NOMO-1 treated with dmso at 0.1 percent for 144 hours (cell line): ENCODE results near the gene TMEM92.
"Not testable (repeated sequence)": the region's sequence is repeated elsewhere in the genome, so short reads cannot be mapped to it uniquely, and the experiment has no call there.

Experiments used
- DNase-seq: peaks from one replicate; lab custom pipeline; 2025; ENCODE audit not compliant: unreplicated experiment; lab: John Stamatoyannopoulos, UW

Gene TMEM92

DNA sequence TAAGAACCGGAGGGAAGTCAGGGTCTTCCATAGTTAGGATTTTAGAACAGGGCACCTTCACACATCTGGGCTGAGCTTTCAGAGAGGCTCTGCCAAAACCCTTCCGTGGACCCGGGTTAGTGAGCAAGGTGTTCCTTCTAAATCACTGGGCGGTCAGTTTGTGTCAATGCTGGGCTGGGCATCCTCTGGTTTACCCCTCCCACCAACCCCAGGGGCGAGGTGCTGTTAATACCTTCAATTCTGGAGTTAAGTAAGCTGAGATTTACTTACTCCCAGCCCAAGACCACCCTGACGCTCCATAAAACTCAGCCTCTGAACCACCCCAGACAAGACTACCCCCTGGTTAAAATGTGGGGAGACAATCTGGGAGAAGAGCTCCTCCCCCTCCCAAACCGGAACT is 1.0 kb downstream of the TMEM92 start:
- no peak for DNase-seq

DNA sequence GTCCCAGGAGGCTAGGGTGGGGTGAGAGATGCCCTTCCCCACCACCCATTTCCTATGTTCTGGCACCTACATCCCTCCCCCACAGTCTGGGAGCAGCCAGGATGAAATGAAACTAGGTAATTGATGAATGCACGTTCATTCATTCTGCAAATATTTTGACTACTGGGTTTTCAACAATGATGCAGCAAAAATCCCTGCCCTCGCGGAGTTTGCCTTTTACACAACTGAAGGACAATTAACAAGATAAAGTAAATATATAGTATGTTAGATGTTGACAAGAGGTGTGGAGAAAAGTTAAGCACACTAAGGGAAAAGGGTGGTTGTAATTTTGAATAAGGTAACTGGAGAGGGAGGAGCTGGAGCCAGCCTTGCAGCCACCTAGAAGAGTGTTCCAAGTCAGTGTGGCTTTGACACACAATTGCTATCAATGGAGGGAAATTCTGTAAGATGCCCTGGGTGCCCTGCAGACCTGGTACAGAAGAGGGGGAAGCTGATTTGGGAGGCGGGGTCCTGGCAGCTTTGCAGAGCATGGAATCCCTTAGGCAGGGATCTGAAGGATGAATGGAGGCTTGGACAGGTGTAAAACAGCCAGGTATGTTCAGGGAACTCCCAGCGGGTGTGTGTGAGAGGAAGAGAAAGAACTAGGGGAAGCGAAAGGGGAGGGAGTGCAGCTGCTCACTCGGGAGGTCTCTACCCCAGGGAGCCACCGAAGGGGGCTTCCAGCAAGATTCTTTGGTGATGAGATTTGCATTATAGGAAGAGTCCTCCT is 2.5 kb downstream of the TMEM92 start:
- no peak for DNase-seq

DNA sequence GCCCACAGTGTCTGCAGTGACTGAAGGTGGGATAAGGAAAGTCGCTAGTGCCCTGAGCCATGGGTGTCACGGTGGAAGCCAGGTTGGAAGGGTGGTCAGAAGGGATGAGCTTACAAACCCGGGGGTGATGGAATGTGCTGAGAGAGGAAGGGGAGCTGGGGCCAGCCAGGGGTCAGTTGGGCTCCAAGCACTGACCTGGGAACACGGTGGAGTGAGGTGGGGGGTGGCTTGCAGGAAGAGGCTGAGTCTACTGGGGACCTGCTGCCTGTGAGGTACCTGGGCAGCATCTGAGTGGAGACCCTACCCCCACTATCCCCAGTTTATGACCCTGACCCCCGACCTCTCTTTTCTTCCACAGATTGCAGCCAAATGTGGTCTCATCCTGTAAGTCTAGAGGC is 3.1 kb downstream of the TMEM92 start:
- no peak for DNase-seq

DNA sequence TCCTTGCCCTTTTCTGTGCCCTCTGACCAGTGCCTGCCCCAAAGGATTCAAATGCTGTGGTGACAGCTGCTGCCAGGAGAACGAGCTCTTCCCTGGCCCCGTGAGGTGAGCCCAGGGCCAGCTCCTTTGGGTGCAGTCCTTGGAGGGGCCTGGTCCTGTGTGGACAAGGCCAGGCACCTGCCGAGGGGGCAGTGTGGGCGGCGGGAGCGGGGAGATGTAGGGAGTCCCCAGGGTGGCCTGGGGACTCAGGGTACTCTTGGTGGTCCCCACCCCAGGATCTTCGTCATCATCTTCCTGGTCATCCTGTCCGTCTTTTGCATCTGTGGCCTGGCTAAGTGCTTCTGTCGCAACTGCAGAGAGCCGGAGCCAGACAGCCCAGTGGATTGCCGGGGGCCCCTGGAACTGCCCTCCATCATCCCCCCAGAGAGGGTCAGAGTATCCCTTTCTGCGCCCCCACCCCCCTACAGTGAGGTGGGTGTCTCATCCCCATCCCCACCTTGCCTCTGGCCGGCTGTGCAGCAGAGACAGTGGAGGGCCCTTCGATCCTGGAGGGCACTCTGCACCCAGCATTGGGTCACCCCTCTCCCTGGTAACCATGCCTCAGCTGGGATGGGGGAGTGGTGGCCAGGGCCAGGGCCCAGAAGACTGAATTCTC is 4.4 kb downstream of the TMEM92 start:
- DNase-seq = no peak

DNA sequence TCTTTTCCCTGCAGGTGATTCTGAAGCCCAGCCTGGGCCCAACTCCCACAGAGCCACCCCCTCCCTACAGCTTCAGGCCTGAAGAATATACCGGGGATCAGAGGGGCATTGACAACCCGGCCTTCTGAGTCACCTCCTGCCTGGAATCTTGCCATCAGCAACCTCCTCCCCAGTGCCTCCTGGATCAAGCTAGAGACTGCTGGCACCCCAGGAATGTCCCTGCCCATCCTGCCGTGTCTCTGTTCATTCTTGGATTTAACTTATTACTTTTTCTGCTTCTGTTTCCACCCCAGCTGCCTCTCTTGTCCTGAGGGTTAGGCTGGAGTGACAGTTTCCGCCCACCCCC is 4.9 kb downstream of the TMEM92 start:
- DNase-seq = no peak

DNA sequence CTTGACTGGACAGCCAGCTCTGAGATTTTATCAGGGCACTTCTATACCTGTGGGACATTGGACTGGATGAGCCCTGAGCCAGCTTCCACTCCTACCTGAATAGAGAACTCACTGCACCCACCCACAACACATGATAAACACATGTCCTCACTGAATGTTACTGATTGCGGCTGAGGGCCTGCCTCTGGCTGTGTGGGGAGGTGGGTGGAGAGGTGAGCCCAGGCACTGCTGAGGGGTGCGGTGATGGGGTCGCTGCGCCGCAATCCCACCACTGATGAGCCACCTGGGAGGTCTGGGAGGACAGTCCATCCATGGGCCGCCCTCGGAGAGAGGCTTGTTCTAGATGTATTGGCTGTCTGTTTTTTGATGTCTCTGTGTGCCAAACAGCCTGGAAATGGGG is 5.4 kb downstream of the TMEM92 start:
- no peak for DNase-seq

DNA sequence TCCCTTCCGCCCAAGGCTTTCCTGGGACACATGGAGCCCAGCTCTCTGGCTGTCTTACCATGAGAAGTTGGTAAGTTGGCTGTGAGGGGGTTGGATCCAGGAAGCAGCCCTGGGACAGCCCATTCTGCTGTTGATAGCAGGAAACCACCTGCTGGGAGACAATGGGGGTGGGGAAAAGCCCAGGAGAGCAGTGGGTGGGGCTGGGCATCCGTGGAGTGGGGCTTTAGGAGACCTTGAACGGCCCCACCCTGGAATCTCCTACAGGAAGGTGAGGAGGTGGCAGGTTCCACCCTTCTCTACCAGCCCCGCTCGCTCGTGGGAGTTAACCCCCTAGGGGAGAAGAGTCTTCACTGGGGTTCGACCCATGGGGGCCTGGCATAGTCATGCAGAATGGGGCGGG is 5.8 kb downstream of the TMEM92 start:
- no peak for DNase-seq

DNA sequence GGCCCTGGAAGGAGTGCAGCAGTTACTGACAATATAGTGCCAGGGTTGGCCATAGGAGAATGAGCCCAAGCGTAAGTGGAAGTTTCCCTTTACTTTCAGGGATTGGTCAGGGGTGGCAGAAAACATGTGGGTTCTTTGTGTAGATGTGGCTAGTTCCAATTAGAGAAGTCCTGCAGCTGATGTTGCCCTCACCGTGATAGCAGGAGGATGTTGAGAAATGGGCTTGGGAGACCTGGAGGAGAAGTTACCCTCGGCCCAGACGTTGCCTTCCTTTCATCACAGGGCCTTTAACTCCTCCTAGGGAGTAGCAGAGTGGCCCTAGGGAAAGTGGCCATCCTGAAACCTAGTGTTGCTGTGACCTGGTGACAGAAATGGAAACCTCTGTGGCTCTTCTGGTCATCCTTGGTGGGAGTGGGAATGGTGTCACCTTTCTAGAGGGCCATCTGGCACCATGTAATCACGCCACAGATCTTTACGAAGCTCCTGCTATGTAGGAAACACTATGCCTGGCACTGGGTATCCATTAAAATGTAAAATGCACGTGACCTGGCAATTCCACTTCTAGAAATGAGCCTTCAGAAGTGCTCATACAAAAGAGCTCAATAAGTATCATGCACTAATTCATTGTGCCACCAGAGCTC is 6.7 kb downstream of the TMEM92 start:
- peak; percentile 11 for DNase-seq

DNA sequence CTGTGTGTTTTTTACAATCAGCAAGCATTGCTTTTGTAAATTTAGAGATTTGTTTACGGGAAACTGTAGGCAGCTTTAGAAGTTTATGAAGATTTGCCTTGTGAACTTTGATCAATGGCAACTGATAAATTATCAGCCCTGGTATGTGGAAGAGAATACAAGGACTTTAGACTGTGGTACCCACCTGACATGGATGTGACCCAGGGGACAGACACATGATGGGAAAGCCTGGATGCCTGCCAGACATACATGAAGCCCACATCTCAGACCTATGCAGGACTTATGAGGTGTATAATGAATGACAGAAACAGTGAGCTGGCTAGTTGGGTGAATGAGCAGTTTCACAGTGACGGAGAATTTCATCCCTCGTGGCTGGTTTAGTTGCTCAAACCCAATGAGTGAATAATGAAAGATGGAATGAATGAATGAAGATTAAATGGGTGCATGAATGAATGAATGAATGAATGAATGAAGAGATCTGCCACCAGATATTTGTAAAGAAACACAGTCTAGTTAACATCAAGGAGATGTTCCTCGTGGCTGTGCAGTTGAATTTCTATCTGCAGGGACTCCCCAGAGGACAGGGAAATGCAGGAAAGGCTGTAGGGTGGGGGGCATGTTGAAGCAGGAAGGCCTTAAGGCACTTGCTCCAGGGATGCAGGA is 7.6 kb downstream of the TMEM92 start:
- no peak for DNase-seq

DNA sequence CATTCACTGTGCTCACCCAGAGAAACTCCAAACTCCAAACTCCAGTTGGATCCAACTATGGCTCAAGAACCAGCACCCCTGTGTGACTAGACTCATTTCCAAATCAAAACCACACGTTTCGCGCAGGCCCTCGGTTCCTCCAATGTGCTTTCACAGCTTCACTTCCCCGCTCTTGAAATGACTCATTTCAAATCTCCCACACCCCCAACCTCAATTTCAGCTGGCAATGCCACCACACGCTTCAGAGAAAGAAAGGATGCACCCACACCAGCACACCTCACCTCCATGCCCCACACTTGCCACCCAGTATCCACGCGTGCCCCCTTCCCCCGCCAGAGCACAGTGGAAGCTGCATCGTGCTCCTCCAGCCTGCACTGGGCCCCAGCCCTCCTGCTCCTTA is 9.0 kb downstream of the TMEM92 start:
- DNase-seq = peak; percentile 57

DNA sequence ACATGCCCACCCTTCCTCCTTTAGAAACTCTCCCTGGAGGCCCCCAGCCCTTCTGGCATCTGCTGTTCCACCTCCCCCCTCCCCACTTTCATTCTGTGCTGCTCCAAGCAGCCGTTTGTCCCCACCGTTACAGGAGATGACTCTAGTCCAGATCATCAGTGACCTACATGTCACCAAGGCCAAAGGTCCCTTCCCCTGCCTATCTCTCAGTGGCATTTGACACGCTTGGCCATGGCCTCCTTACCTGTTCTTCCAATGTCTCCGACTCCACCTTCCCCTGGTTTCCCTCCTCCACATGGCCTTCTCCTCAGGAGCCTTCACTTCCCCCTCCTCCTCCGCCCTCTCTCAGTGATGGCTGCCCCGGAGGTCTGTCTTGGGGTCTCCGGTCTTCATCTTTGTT is 9.4 kb downstream of the TMEM92 start:
- no peak for DNase-seq

DNA sequence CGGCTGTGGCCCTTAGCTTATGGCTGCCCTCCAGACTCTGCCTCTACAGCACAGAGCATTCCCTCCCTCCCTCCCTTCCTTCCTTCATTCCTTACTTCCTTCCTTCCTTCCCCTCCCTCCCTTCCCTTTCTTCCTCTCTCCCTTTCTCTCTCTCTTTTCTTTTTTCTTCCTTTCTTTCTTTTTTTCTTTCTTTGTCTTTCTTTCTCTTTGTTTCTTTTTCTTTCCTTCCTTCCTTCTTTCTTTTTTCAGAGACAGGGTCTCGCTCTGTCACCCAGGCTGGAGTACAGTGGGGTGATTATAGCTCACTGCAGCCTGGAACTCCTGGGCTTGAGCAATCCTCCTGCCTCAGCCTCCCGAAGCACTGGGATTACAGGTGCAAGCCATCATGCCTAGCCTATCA is 11.7 kb downstream of the TMEM92 start:
- no peak for DNase-seq

DNA sequence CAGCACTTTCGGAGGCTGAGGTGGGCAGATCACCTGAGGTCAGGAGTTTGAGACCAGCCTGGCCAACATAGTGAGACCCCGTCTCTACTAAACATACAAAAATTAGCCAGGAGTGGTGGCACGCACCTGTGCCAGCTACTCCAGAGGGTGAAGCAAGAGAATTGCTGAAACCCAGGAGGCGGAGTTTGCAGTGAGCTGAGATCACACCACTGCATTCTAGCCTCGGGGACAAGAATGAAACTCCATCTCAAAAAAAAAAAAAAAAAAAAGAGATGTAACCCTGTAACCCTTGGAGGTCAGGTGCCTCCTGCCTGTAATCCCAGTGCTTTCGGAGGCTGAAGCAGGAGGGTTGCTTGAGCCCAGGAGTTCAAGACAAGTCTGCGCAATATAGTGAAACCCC is 13.0 kb downstream of the TMEM92 start:
- DNase-seq = not testable (repeated sequence)

DNA sequence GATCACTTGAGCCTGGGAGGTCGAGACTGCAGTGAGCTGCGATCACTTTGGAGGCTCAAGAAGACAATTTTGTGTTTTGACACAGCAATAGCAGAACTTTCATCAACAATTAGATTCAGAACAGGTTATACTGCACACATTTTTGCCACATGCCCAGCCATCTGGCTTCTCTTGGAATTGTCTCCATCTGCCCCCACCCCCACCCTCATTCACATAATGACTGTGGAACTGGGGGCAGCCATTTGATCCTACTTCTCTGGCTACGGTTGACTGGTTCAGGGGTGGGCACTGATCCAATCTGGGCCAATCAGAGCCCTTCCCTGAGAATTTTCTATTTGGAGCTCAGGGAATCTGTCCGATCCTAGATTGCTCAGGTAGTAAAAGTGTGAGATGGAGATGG is 14.0 kb downstream of the TMEM92 start:
- DNase-seq = no peak

DNA sequence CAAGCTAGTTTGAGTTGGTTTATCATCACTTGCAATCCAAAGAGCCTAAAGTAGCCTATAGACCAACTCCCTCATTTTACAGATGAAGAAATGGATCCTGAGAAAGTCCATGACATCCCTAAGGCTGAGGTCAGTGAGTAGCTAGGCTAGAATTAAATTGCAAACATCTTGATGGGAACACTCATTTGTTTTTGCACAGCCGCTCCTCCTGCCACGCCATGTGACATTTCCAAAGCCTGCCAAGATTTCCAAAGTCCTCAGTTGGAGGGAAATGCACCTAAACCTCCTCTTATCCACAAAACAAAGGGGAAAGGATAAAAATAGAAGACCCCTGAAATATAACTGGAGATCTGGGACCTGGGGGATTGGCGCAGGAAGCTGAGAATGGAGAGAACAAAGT is 15.0 kb downstream of the TMEM92 start:
- no peak for DNase-seq

DNA sequence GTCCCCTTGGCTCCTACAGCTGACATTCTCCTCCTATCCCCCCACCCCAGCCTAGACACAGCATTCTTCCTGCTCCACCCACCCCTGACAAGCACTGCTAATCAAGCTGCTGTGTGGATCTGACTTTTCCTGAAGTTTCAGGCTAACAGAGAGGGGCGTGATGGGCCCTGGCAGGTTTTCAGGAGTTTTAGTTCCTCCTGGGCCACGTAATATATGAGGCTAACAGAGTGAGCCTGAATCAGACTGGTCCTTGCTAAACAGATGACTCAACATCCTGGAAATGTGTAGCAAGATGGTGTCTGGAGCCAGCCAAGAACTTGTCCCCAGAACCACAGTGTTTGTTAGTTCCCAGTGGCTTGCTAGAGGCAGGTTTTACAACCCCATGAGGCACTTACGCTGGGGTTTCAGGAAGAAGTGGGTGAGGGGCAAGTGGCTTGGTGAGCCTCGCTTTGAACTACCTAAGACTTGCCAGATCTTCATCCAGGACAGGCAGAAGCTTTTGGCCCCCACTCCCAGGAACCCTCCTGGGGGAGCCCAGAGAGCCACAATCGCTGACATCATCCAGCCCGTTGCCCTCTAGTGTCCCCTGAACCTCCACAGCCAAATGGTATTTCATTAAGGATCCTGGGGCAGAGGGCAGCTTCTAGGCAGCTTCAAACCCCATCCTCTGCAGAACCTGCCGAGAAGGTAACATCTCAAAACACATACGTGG is 15.9 kb downstream of the TMEM92 start:
- DNase-seq = peak; percentile 92

DNA sequence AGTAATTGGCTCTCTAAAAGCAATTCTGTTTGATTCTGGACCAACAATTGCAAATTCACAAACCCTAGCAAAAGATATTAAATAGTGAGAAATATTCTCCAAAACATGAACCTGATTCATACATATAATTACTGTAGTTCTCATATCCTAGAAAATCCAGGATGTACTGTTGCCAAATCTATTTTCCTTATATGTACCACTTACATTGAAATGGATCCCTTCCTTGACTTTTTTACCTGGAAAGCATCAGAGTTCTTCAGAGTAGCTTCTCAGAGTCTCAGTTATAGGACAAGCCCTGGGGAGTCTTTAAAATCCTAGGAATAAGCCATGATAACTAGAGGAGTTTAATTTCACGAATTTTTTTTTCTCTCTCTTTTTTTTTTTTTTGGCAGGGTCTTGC is 16.7 kb downstream of the TMEM92 start:
- DNase-seq = no peak

DNA sequence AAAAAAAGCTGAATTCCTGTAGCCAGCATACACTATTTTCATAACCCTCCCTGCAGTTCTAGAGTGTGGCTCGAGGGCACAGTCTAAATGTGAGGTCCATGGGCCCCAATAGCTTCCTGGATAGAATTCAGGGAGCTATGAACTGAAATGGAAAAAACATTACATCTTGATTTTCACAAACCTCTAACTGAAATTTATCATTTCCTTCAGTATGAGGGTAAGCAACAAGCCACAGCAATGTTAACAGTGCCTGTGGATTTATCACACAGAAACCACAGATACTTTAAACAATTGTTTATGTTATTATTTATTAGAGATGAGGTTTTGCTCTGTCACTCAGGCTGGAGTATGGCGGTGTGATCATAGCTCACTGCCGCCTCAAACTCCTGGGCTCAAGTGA is 18.2 kb downstream of the TMEM92 start:
- DNase-seq = no peak

DNA sequence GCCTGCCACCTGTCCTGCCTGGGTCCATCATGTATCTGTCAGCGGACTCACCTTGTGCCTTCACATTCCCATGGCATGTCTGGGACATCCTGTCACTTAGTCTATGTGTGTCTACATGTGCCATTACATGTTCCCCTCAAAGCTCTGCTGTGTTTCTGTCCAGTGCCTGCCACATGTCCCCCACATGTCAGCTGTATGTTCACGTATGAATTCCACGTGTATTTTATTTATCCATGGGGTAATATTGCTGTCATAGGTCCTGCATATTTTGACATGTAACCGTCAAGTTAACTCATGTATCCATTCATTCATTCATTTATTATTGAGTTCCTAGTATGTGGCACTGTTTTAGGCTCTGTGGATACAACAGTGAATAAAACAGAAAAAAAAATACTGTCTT is 20.8 kb downstream of the TMEM92 start:
- DNase-seq = no peak

DNA sequence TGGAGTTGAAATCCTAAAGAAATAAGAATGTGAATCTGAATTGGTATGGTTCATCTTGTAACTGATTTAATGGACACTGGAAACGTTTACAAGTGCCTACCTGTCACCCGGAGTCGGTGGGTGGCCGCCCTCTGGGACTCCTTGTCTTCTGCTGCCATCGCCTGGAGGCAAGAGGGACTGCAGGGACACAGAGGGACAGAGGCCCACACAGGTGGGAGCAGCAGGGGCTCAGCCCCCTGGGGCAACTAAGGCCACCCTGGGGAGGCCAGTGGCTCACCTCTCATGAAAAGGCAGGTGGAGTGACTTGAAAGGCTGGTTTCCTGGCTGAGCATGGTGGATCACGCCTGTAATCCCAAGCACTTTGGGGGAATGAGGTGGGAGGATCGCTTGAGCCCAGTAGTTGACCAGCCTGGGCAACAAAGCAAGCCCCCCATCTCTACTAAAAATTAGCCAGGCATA is 23.2 kb downstream of the TMEM92 start:
- DNase-seq = peak; percentile 48

DNA sequence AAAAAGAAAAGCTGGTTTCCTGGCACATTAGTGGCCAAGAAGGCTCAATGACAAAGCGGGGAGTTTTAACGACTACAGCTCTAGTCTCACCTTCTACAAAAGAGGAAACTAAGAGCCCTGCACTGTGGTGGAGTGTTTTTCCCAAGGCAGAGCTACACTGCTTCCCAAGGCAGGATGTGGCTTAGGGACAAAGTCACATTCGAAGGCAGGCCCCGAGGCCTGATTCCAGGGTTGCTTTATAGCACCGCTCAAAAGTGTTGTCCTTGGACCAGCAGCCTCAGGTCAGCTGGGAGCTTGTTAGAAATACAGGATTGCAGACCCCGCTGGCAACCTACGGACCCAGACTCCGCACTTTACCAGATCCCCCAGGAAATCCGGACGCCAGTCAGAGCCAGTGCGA is 23.8 kb downstream of the TMEM92 start:
- DNase-seq = no peak
